Activated T-helper 17 cell treated with anti-CD3 and anti-CD28 coated beads, Interleukin-2, amount 50 U/mL, for 72 hours (primary cell): Measurements from ENCODE around the gene CCND1. TPM values are rescaled to one million over a fixed set of nuclear protein-coding genes. Genes with fewer than 3 reads are reported as not detected.
"Not testable (repeated sequence)": the region's sequence is repeated elsewhere in the genome, so short reads cannot be mapped to it uniquely, and the experiment has no call there.

Source experiments
- ATAC-seq: fragments of 150-1000 bp; cut with Tn5 transposase; replicated peaks from 2 replicates; pipeline ENCODE4 v1.10.0; 2021; ENCODE audit warnings: mild to moderate bottlenecking, moderate library complexity
- H3K27ac Mint-ChIP-seq: one replicate; pipeline ENCODE4 v1.8.0; 2022; ENCODE audit warnings: mixed read lengths
- H3K27me3 Mint-ChIP-seq: one replicate; pipeline ENCODE4 v1.8.0; 2022; ENCODE audit warnings: mixed read lengths
- H3K36me3 Mint-ChIP-seq: one replicate; pipeline ENCODE4 v1.8.0; 2022; ENCODE audit warnings: low read depth, mild to moderate bottlenecking, mixed read lengths
- H3K4me1 Mint-ChIP-seq: one replicate; pipeline ENCODE4 v1.8.0; 2022; ENCODE audit warnings: mixed read lengths
- H3K4me3 Mint-ChIP-seq: one replicate; pipeline ENCODE4 v1.8.0; 2022; ENCODE audit warnings: mild to moderate bottlenecking, mixed read lengths
- H3K9me3 Mint-ChIP-seq: one replicate; pipeline ENCODE4 v1.8.0; 2022; ENCODE audit warnings: mixed read lengths
- total RNA-seq, 2 donors: library from RNA; stranded (reverse); gene quantifications; one replicate each; pipeline ENCODE4 v1.2.3, GENCODE V29; 2022

Gene CCND1
- total RNA-seq, 2 donors from 2014 or later, result 0.82 to 3.7 TPM

GRCh38 chr11:69611548-69612526 lies 29.1 kb upstream of the CCND1 start:
- Mint-ChIP-seq H3K27ac (no peak overlapping the region), H3K4me1 (no peaks in the 10 kb centered on the region), H3K4me3 (no peak overlapping the region), H3K36me3 (no peaks in the 10 kb centered on the region), H3K9me3 (peaks cover 7% of the 10 kb centered on the region), H3K27me3 (peaks cover 24% of the 10 kb centered on the region)
- ATAC-seq, result no peak

GRCh38 chr11:69613594-69613993 lies 27.4 kb upstream of the CCND1 start:
- no peak overlapping the region for H3K27ac Mint-ChIP-seq
- H3K9me3 Mint-ChIP-seq, result peaks cover 2% of the 10 kb centered on the region
- peaks cover 19% of the 10 kb centered on the region for H3K27me3 Mint-ChIP-seq
- H3K4me1 Mint-ChIP-seq, result no peaks in the 10 kb centered on the region
- H3K36me3 Mint-ChIP-seq, result no peaks in the 10 kb centered on the region
- ATAC-seq, result no peak
- H3K4me3 Mint-ChIP-seq, result no peak overlapping the region

GRCh38 chr11:69614085-69614484 lies 26.9 kb upstream of the CCND1 start:
- no peak for ATAC-seq
- no peaks in the 10 kb centered on the region for H3K9me3 Mint-ChIP-seq
- peaks cover 18% of the 10 kb centered on the region for H3K27me3 Mint-ChIP-seq
- no peak overlapping the region for H3K27ac Mint-ChIP-seq
- H3K36me3 Mint-ChIP-seq, result no peaks in the 10 kb centered on the region
- H3K4me3 Mint-ChIP-seq, result no peak overlapping the region
- H3K4me1 Mint-ChIP-seq, result no peaks in the 10 kb centered on the region

- H3K36me3 Mint-ChIP-seq, result no peaks in the 10 kb centered on the region
- H3K27me3 Mint-ChIP-seq, result peaks cover 23% of the 10 kb centered on the region
- H3K4me3 Mint-ChIP-seq, result no peak overlapping the region
- no peak overlapping the region for H3K27ac Mint-ChIP-seq
- H3K9me3 Mint-ChIP-seq, result no peaks in the 10 kb centered on the region
- H3K4me1 Mint-ChIP-seq, result no peaks in the 10 kb centered on the region
- ATAC-seq, result no peak
These were observed 25.2 kb upstream of the CCND1 start for GRCh38 chr11:69615545-69616278.

- no peak for ATAC-seq
- Mint-ChIP-seq H3K36me3 (no peaks in the 10 kb centered on the region), H3K9me3 (no peaks in the 10 kb centered on the region), H3K27ac (no peak overlapping the region), H3K4me1 (no peaks in the 10 kb centered on the region), H3K4me3 (no peak overlapping the region), H3K27me3 (peaks cover 23% of the 10 kb centered on the region)
These were observed 23.7 kb upstream of the CCND1 start for GRCh38 chr11:69617220-69617619.

GRCh38 chr11:69617682-69618081 lies 23.3 kb upstream of the CCND1 start:
- Mint-ChIP-seq H3K36me3 (no peaks in the 10 kb centered on the region), H3K27ac (no peak overlapping the region)
- no peak for ATAC-seq

GRCh38 chr11:69618237-69618636 lies 22.7 kb upstream of the CCND1 start:
- Mint-ChIP-seq H3K4me3 (no peak overlapping the region), H3K4me1 (no peaks in the 10 kb centered on the region), H3K36me3 (no peaks in the 10 kb centered on the region), H3K27ac (no peak overlapping the region), H3K27me3 (peaks cover 23% of the 10 kb centered on the region), H3K9me3 (no peaks in the 10 kb centered on the region)
- ATAC-seq, result no peak

More at GRCh38 chr11:69617682-69618081, 23.3 kb upstream of the CCND1 start:
- no peak overlapping the region for H3K4me3 Mint-ChIP-seq
- peaks cover 23% of the 10 kb centered on the region for H3K27me3 Mint-ChIP-seq
- H3K9me3 Mint-ChIP-seq, result no peaks in the 10 kb centered on the region
- no peaks in the 10 kb centered on the region for H3K4me1 Mint-ChIP-seq

- H3K27ac Mint-ChIP-seq, result no peak overlapping the region
- H3K9me3 Mint-ChIP-seq, result no peaks in the 10 kb centered on the region
- peaks cover 25% of the 10 kb centered on the region for H3K27me3 Mint-ChIP-seq
- no peak overlapping the region for H3K4me3 Mint-ChIP-seq
- no peaks in the 10 kb centered on the region for H3K36me3 Mint-ChIP-seq
- no peak for ATAC-seq
- H3K4me1 Mint-ChIP-seq, result no peaks in the 10 kb centered on the region
These were observed 20.2 kb upstream of the CCND1 start for GRCh38 chr11:69620683-69621290.

GRCh38 chr11:69622097-69622681 lies 18.8 kb upstream of the CCND1 start:
- H3K27ac Mint-ChIP-seq, H3K36me3 Mint-ChIP-seq, ATAC-seq, H3K9me3 Mint-ChIP-seq, H3K4me3 Mint-ChIP-seq, H3K4me1 Mint-ChIP-seq: not testable (repeated sequence)
- peaks cover 32% of the 10 kb centered on the region for H3K27me3 Mint-ChIP-seq

- H3K9me3 Mint-ChIP-seq, result no peaks in the 10 kb centered on the region
- ATAC-seq, result no peak
- peaks cover 30% of the 10 kb centered on the region for H3K27me3 Mint-ChIP-seq
These were observed 16.7 kb upstream of the CCND1 start for GRCh38 chr11:69624293-69624692.

GRCh38 chr11:69625476-69625875 lies 15.5 kb upstream of the CCND1 start:
- Mint-ChIP-seq H3K9me3 (no peaks in the 10 kb centered on the region), H3K36me3 (no peaks in the 10 kb centered on the region), H3K27me3 (peaks cover 28% of the 10 kb centered on the region), H3K27ac (no peak overlapping the region), H3K4me3 (no peak overlapping the region), H3K4me1 (no peaks in the 10 kb centered on the region)
- no peak for ATAC-seq

More at GRCh38 chr11:69624293-69624692, 16.7 kb upstream of the CCND1 start:
- Mint-ChIP-seq H3K27ac (no peak overlapping the region), H3K4me3 (no peak overlapping the region), H3K36me3 (no peaks in the 10 kb centered on the region), H3K4me1 (no peaks in the 10 kb centered on the region)

GRCh38 chr11:69627551-69627950 lies 13.4 kb upstream of the CCND1 start:
- no peak overlapping the region for H3K27ac Mint-ChIP-seq
- peaks cover 31% of the 10 kb centered on the region for H3K27me3 Mint-ChIP-seq
- no peaks in the 10 kb centered on the region for H3K4me1 Mint-ChIP-seq
- H3K4me3 Mint-ChIP-seq, result no peak overlapping the region
- H3K36me3 Mint-ChIP-seq, result no peaks in the 10 kb centered on the region
- no peak for ATAC-seq
- H3K9me3 Mint-ChIP-seq, result no peaks in the 10 kb centered on the region

GRCh38 chr11:69630017-69630416 lies 10.9 kb upstream of the CCND1 start:
- no peak for ATAC-seq
- H3K4me1 Mint-ChIP-seq, result no peaks in the 10 kb centered on the region
- peaks cover 25% of the 10 kb centered on the region for H3K27me3 Mint-ChIP-seq
- H3K4me3 Mint-ChIP-seq, result no peak overlapping the region
- no peaks in the 10 kb centered on the region for H3K36me3 Mint-ChIP-seq
- H3K27ac Mint-ChIP-seq, result no peak overlapping the region
- H3K9me3 Mint-ChIP-seq, result no peaks in the 10 kb centered on the region

GRCh38 chr11:69630424-69630823 lies 10.5 kb upstream of the CCND1 start:
- no peak for ATAC-seq
- H3K27ac Mint-ChIP-seq, result no peak overlapping the region
- H3K36me3 Mint-ChIP-seq, result no peaks in the 10 kb centered on the region
- no peaks in the 10 kb centered on the region for H3K9me3 Mint-ChIP-seq
- no peaks in the 10 kb centered on the region for H3K4me1 Mint-ChIP-seq
- H3K27me3 Mint-ChIP-seq, result peaks cover 27% of the 10 kb centered on the region
- no peak overlapping the region for H3K4me3 Mint-ChIP-seq
